ENCODE results near the gene CROCC. TPM values are rescaled to one million over a fixed set of nuclear protein-coding genes. Genes with fewer than 3 reads are reported as not detected.
A peak's percentile ranks its signal among the peaks of the same experiment; 100 is the strongest.
"Not testable (repeated sequence)": the region's sequence is repeated elsewhere in the genome, so short reads cannot be mapped to it uniquely, and the experiment has no call there.

The CROCC gene
- total RNA-seq, 3 donors from 2014 or later, result 12.2 to 32.5 (median 16.8) TPM

GRCh38 chr1:16925635-16926490, 4.1 kb downstream of the CROCC start:
- no peak overlapping the region for H3K4me3 ChIP-seq
- H3K9me3 ChIP-seq, result no peaks in the 10 kb centered on the region
- DNase-seq (peak in 1 of 3 donors; percentile 50), ATAC-seq (no peak)
- no peaks in the 10 kb centered on the region for H3K36me3 ChIP-seq (ENCODE audit: low read depth)
- no peak for TF ChIP-seq CTCF (IDR thresholded peaks at IDR 0.05)
- intact Hi-C loops (cut with DNase I, micrococcal nuclease), result no loop called here
- H3K4me1 ChIP-seq (ENCODE audit: low read depth), result peaks cover 3% of the 10 kb centered on the region

GRCh38 chr1:16926491-16927073, 4.9 kb downstream of the CROCC start:
- intact Hi-C loops (cut with DNase I, micrococcal nuclease), result no loop called here
- peaks cover 3% of the 10 kb centered on the region for H3K4me1 ChIP-seq (ENCODE audit: low read depth)
- ATAC-seq, result no peak
- no peaks in the 10 kb centered on the region for H3K36me3 ChIP-seq (ENCODE audit: low read depth)
- peak in 1 of 3 donors; percentile 31 for DNase-seq
- TF ChIP-seq CTCF (IDR thresholded peaks at IDR 0.05), result no peak
- no peak overlapping the region for H3K4me3 ChIP-seq
- no peaks in the 10 kb centered on the region for H3K9me3 ChIP-seq

- no peaks in the 10 kb centered on the region for H3K36me3 ChIP-seq (ENCODE audit: low read depth)
- TF ChIP-seq CTCF (IDR thresholded peaks at IDR 0.05), result no peak
- no peak overlapping the region for H3K4me3 ChIP-seq
- intact Hi-C loops (cut with DNase I, micrococcal nuclease), result no loop called here
- DNase-seq (no peak), ATAC-seq (no peak)
- H3K9me3 ChIP-seq, result no peaks in the 10 kb centered on the region
- H3K4me1 ChIP-seq (ENCODE audit: low read depth), result no peaks in the 10 kb centered on the region
Measured at GRCh38 chr1:16927256-16927655, 5.5 kb downstream of the CROCC start.

- no peak for DNase-seq
- no peaks in the 10 kb centered on the region for H3K36me3 ChIP-seq (ENCODE audit: low read depth)
- ATAC-seq, result no peak
- TF ChIP-seq CTCF (IDR thresholded peaks at IDR 0.05), result no peak
- H3K9me3 ChIP-seq, result no peaks in the 10 kb centered on the region
- intact Hi-C loops (cut with DNase I, micrococcal nuclease), result no loop called here
- no peaks in the 10 kb centered on the region for H3K4me1 ChIP-seq (ENCODE audit: low read depth)
- no peak overlapping the region for H3K4me3 ChIP-seq
Measured at GRCh38 chr1:16927711-16928485, 6.2 kb downstream of the CROCC start.

GRCh38 chr1:16929146-16930041, 7.7 kb downstream of the CROCC start:
- H3K4me1 ChIP-seq (ENCODE audit: low read depth); intact Hi-C loops (cut with DNase I, micrococcal nuclease); H3K36me3 ChIP-seq (ENCODE audit: low read depth); DNase-seq; H3K4me3 ChIP-seq; H3K9me3 ChIP-seq: not testable (repeated sequence)
- ATAC-seq, result peak; percentile 13

- H3K36me3 ChIP-seq (ENCODE audit: low read depth), result not testable (repeated sequence)
Measured at GRCh38 chr1:16931206-16931934, 9.6 kb downstream of the CROCC start.

GRCh38 chr1:16933945-16934344, 12.2 kb downstream of the CROCC start:
- intact Hi-C loops (cut with DNase I, micrococcal nuclease); H3K4me1 ChIP-seq (ENCODE audit: low read depth); H3K36me3 ChIP-seq (ENCODE audit: low read depth); H3K9me3 ChIP-seq; DNase-seq; H3K4me3 ChIP-seq; ATAC-seq: not testable (repeated sequence)

More at GRCh38 chr1:16931206-16931934, 9.6 kb downstream of the CROCC start:
- ATAC-seq; H3K4me3 ChIP-seq; H3K4me1 ChIP-seq (ENCODE audit: low read depth); intact Hi-C loops (cut with DNase I, micrococcal nuclease); H3K9me3 ChIP-seq; DNase-seq: not testable (repeated sequence)

- H3K9me3 ChIP-seq; DNase-seq; H3K4me1 ChIP-seq (ENCODE audit: low read depth); H3K36me3 ChIP-seq (ENCODE audit: low read depth); ATAC-seq; H3K4me3 ChIP-seq; intact Hi-C loops (cut with DNase I, micrococcal nuclease): not testable (repeated sequence)
Measured at GRCh38 chr1:16936580-16936979, 14.8 kb downstream of the CROCC start.

Measured in mucosa of descending colon (tissue), 3 donors.